Measurements from ENCODE around the gene SPC24.

SPC24 gene

GRCh38 chr19:11155373-11156120, at the start of gene SPC24:
Gene SPC24 (minus strand): TSS chr19:11155782. CDS start chr19:11155776, 6 bp downstream.
- Mint-ChIP-seq H3K9me3 (no peaks in the 10 kb centered on the region), H3K4me3 (peak within 1 kb of the TSS; percentile 82), H3K27ac (peak within 1 kb of the TSS; percentile 66), H3K27me3 (no peaks in the 10 kb centered on the region), H3K36me3 (ENCODE audit: low read depth) (peaks cover 18% of the 10 kb centered on the region), H3K4me1 (ENCODE audit: low read depth) (peaks cover 13% of the 10 kb centered on the region)

- no peak overlapping the region for H3K4me3 Mint-ChIP-seq
- H3K27me3 Mint-ChIP-seq: peaks cover 4% of the 10 kb centered on the region
- H3K4me1 Mint-ChIP-seq (ENCODE audit: low read depth): no peaks in the 10 kb centered on the region
- H3K9me3 Mint-ChIP-seq: no peaks in the 10 kb centered on the region
- H3K27ac Mint-ChIP-seq: no peak overlapping the region
- no peaks in the 10 kb centered on the region for H3K36me3 Mint-ChIP-seq (ENCODE audit: low read depth)
Measured at GRCh38 chr19:11204943-11205349, 49.4 kb upstream of the SPC24 start.

DNA sequence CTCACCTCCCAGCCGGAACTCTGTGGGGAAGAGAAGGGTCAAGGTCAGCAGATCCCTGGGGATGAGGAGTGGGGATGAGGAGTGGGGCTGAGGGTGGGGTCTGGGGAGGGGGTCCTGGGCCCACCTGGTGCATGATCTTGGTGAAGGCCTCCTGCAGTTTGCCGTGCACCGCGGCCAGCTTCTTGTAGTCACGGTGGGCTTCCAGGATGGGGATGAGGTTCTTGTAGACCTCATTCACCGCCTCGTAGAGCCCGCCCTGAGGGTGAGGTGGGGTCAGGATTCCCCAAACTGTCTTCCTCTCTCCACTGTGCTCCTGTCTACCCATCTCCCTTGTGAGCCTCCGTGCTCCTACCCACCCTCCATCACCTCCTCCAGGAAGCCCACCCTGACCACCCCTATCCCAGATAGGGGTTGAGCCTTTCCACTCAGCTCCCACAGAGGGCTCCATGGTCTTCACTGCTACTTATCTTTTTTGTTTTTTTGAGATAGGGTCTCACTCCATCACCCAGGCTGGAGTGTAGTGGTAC, 48.6 kb upstream of the SPC24 start:
- H3K27me3 Mint-ChIP-seq: peaks cover 7% of the 10 kb centered on the region
- no peak overlapping the region for H3K4me3 Mint-ChIP-seq
- no peak overlapping the region for H3K27ac Mint-ChIP-seq
- H3K36me3 Mint-ChIP-seq (ENCODE audit: low read depth): no peaks in the 10 kb centered on the region
- no peaks in the 10 kb centered on the region for H3K9me3 Mint-ChIP-seq
- no peaks in the 10 kb centered on the region for H3K4me1 Mint-ChIP-seq (ENCODE audit: low read depth)

DNA sequence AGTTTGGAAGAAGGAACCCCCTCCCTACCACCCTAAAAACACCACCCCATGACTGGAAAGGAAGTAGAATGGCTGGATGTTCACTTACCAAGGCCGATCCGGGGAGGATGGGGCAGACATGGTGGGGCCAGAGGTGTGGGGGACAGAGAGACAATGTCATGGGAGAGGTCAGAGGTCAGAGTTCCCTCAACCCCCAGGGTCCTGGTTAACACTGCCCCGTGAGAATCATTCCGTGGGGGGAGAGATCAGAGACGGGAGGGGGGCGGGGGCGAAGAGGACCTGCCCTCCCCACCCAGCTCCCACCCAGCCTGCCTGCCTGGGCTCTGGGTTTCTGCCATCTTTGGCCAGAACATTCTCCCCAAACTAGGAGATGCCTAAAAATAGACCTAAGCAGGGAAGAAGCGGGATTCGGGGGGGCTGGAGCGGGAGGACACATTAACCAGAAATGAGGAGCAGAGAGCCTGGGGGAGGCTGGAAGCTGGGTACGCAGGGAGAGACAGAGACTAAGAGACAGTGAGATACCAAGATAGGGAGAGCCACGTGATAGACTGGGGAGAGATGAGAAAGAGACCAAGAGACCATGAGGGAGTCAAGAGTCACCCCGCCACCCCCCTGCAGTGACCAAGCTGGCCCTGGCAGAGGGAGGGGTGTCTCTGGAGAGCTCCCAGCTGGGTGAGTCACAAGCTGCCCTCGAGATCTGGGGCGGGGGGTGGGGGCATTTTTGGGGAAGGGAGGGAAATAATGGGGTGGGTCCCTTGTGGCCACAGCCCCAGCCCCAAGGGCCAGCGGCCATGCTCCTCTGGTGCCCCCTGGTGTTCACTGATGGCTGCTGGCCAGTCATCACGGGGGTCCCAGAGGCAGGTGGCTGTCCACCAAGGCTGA, 47.9 kb upstream of the SPC24 start:
- H3K9me3 Mint-ChIP-seq: no peaks in the 10 kb centered on the region
- H3K4me3 Mint-ChIP-seq: no peak overlapping the region

DNA sequence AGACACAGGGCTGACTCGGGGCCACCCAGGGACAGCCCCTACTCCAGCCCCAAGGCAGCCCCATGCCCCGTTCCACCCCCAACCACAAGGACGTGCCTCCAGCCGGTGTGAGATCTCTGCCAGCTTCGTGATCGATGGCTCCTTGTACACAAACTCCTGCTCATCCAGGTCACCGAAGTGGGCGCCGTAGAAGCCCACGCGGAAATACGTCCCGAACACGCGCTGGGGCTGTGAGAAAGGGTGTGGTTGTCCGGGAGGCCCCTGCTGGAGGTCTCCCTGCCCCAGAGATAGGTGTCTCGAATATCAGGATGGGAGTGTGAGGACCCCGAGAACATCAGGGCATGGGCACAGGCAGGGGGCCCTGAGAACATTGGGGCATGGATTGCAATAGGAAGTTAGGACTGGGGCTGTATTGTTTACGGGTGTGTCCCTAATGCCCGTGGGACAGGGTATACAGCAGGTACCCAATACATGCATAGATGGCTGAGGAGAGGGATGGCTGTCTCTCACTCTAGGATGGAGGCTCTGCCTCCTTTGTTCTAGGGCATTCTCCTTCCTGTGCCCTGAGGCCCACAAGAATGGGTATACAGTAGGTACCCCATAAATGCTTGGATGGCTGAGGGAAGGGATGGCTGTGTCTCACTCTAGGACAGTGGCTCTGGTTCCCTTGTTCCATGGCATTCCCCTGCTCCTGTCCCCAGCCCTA, 47.1 kb upstream of the SPC24 start:
- Mint-ChIP-seq H3K4me3 (no peak overlapping the region), H3K4me1 (ENCODE audit: low read depth) (no peaks in the 10 kb centered on the region), H3K9me3 (no peaks in the 10 kb centered on the region), H3K36me3 (ENCODE audit: low read depth) (no peaks in the 10 kb centered on the region), H3K27ac (no peak overlapping the region), H3K27me3 (peaks cover 7% of the 10 kb centered on the region)

More for the DNA sequence above, 47.9 kb upstream of the SPC24 start:
- H3K27me3 Mint-ChIP-seq: peaks cover 7% of the 10 kb centered on the region
- H3K4me1 Mint-ChIP-seq (ENCODE audit: low read depth): no peaks in the 10 kb centered on the region
- H3K27ac Mint-ChIP-seq: no peak overlapping the region
- H3K36me3 Mint-ChIP-seq (ENCODE audit: low read depth): no peaks in the 10 kb centered on the region

- H3K4me3 Mint-ChIP-seq: no peak overlapping the region
- H3K9me3 Mint-ChIP-seq: no peaks in the 10 kb centered on the region
- no peak overlapping the region for H3K27ac Mint-ChIP-seq
- no peaks in the 10 kb centered on the region for H3K36me3 Mint-ChIP-seq (ENCODE audit: low read depth)
- H3K27me3 Mint-ChIP-seq: peaks cover 7% of the 10 kb centered on the region
- H3K4me1 Mint-ChIP-seq (ENCODE audit: low read depth): no peaks in the 10 kb centered on the region
Measured at GRCh38 chr19:11201791-11202190, 46.2 kb upstream of the SPC24 start.

GRCh38 chr19:11200931-11201330, 45.3 kb upstream of the SPC24 start:
- H3K27ac Mint-ChIP-seq: no peak overlapping the region
- no peaks in the 10 kb centered on the region for H3K9me3 Mint-ChIP-seq
- H3K4me3 Mint-ChIP-seq: no peak overlapping the region
- H3K4me1 Mint-ChIP-seq (ENCODE audit: low read depth): peaks cover 3% of the 10 kb centered on the region
- H3K36me3 Mint-ChIP-seq (ENCODE audit: low read depth): no peaks in the 10 kb centered on the region
- H3K27me3 Mint-ChIP-seq: peaks cover 14% of the 10 kb centered on the region

DNA sequence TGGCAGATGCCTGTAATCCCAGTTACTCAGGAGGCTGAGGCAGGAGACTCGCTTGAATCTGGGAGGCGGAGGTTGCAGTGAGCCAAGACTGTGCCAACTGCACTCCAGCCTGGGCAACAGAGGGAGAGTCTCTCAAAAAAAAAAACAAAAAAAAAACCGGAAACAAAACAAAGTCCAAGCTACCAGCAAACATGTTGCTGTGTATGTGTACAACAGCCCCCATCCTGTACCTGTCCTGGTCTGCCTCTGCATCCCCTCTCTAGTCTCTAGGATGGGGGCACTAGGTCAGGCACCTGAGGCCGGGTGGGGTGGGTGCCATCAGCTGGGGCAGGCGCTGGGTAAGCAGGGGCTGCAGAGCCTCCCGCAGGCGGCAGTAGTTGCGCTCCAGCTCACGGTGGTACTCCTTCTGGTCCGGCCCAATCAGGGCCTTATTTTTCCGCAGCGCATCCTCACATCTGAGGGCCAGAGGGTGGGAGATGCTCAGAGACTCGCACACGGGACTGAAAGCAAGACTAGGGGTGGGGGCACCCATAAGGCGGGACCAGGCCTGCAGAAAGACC, 44.5 kb upstream of the SPC24 start:
- no peaks in the 10 kb centered on the region for H3K9me3 Mint-ChIP-seq
- H3K4me1 Mint-ChIP-seq (ENCODE audit: low read depth): peaks cover 3% of the 10 kb centered on the region
- no peaks in the 10 kb centered on the region for H3K36me3 Mint-ChIP-seq (ENCODE audit: low read depth)
- no peak overlapping the region for H3K27ac Mint-ChIP-seq
- peaks cover 19% of the 10 kb centered on the region for H3K27me3 Mint-ChIP-seq
- no peak overlapping the region for H3K4me3 Mint-ChIP-seq

DNA sequence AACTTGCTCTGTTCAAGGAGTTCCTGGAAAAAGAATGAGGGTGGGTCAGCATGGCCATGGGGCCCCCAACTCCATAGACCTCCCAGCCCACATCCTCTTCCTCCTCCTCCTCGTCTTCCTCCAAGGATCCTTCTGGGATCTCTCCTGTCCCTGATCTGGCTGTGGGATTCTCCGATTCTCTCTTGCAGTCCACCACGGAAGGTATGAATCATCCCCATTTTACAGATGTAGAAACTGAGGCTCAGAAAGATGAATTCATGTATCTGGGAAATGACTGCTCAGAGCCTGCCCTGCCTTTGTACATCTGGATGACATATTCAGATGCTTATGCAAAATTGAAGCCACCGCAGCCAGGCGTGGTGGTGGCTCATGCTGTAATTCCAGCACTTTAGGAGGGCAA, 43.9 kb upstream of the SPC24 start:
- Mint-ChIP-seq H3K9me3 (no peaks in the 10 kb centered on the region), H3K4me3 (no peak overlapping the region), H3K36me3 (ENCODE audit: low read depth) (no peaks in the 10 kb centered on the region), H3K27me3 (peaks cover 18% of the 10 kb centered on the region), H3K4me1 (ENCODE audit: low read depth) (peaks cover 3% of the 10 kb centered on the region), H3K27ac (no peak overlapping the region)

GRCh38 chr19:11198769-11199424, 43.3 kb upstream of the SPC24 start:
- H3K4me1 Mint-ChIP-seq (ENCODE audit: low read depth): peaks cover 3% of the 10 kb centered on the region
- no peaks in the 10 kb centered on the region for H3K36me3 Mint-ChIP-seq (ENCODE audit: low read depth)
- no peak overlapping the region for H3K27ac Mint-ChIP-seq
- H3K4me3 Mint-ChIP-seq: no peak overlapping the region
- H3K9me3 Mint-ChIP-seq: no peaks in the 10 kb centered on the region
- peaks cover 15% of the 10 kb centered on the region for H3K27me3 Mint-ChIP-seq

DNA sequence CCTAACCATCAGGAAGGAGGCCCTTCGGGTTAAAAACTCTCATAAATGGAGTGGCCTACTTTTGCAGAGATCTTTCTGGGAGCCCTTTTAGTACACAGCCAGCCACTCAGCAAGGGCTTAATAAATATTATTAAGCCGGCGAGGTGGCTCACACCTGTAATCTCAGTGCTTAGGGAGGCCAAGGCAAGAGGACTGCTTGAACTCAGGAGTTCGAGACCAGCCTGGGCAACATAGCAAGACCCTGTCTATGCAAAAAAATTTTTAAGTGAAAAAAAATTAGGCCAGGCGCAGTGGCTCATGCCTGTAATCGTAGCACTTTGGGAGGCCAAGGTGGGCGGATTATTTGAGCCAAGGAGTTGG, 42.6 kb upstream of the SPC24 start:
- H3K27ac Mint-ChIP-seq: no peak overlapping the region
- peaks cover 3% of the 10 kb centered on the region for H3K4me1 Mint-ChIP-seq (ENCODE audit: low read depth)
- no peaks in the 10 kb centered on the region for H3K36me3 Mint-ChIP-seq (ENCODE audit: low read depth)
- no peaks in the 10 kb centered on the region for H3K9me3 Mint-ChIP-seq
- H3K4me3 Mint-ChIP-seq: peak overlapping the region; percentile 73
- H3K27me3 Mint-ChIP-seq: peaks cover 15% of the 10 kb centered on the region

GRCh38 chr19:11197291-11198174, 42.0 kb upstream of the SPC24 start, which contains the start of gene KANK2:
Gene KANK2 (minus strand): TSS chr19:11197545. CDS start chr19:11194511, 3,034 bp downstream.
- Mint-ChIP-seq H3K27me3 (peaks cover 15% of the 10 kb centered on the region), H3K4me3 (peak within 1 kb of the TSS; percentile 73), H3K9me3 (no peaks in the 10 kb centered on the region), H3K36me3 (ENCODE audit: low read depth) (no peaks in the 10 kb centered on the region), H3K4me1 (ENCODE audit: low read depth) (peaks cover 3% of the 10 kb centered on the region), H3K27ac (no peak within 1 kb of the TSS)
